Myocyte (in vitro differentiated cells): ENCODE data around the gene CTTNBP2NL. TPM values are rescaled to one million over a fixed set of nuclear protein-coding genes. Genes with fewer than 3 reads are reported as not detected.
A peak's percentile ranks its signal among the peaks of the same experiment; 100 is the strongest.
"Not testable (repeated sequence)": the region's sequence is repeated elsewhere in the genome, so short reads cannot be mapped to it uniquely, and the experiment has no call there.

ENCODE experiments used
- DNase-seq: peaks from one replicate; pipeline ENCODE4 v3.0.0-alpha.2; 2012; ENCODE audit warnings: low read depth
- total RNA-seq: library from RNA; depleted of rRNA; stranded (reverse); fragments of >200 nt; gene quantifications from 2 replicates; pipeline ENCODE4 v1.2.3, GENCODE V29; 2014

Gene CTTNBP2NL
- total RNA-seq, 1 donor from 2014 or later, result 11.8 TPM

DNA sequence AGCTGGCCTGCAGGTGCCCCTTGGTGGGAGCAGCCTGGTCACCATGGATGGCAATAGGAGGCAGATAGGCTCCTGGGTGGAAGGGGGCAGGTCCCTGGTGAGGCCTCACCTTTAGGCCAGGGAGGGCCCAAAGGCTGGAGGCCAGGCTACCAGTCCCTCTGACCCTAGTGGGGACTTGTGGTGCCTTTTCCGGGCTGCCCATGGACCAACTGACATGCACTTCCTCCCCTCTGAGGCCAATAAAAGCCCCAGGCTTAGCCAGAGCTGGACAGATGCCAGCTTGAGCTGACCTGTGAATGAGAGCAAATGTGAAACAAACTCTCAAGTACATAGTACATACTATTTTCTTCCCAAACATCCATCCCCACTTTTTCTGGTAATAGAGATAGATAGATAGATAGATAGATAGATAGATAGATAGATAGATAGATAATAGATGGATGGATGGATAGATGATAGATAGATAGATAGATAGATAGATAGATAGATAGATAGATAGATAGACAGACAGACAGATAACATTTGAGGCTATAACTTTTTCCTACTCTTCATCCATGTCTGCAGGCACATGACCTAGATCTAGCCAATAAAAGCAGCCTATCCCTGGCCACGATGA is 9.2 kb upstream of the CTTNBP2NL start:
- no peak for DNase-seq

DNA sequence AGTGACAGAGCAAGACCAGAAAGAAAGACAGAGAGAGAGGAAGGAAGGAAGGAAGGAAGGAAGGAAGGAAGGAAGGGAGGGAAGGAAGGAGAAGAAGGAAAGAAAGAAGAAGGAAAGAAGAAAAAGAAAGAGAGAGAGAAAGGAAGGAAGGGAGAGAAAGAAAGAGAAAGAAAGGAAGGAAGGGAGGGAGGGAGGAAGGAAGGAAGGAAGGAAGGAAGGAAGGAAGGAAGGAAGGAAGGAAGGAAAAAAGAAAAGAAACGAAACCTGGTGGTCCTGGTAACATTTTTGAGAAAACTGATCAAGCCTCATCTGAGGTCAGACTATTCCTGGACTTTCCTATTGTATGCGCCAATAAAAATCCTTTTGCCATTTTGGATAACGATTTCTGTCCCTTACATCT is 8.2 kb upstream of the CTTNBP2NL start:
- DNase-seq, result no peak

DNA sequence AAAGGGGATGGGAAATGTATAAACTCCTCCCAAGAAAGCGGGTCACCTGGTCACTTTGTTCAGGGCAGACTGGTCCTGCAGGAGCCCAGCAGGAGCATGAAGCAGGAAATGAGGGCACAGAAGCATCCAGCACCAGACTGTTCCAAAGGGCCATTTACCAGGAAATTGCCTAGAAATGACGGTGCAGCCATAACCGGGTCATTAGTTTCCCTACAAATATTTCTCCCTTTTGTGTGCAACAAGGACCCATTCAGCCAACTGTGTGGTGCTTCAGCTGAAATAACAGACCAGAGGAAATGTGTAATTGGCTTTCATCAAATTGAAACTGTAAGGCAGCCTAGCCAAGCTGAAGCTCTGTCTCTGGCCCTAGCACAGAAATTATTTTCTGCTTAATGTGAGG is 7.6 kb upstream of the CTTNBP2NL start:
- no peak for DNase-seq

DNA sequence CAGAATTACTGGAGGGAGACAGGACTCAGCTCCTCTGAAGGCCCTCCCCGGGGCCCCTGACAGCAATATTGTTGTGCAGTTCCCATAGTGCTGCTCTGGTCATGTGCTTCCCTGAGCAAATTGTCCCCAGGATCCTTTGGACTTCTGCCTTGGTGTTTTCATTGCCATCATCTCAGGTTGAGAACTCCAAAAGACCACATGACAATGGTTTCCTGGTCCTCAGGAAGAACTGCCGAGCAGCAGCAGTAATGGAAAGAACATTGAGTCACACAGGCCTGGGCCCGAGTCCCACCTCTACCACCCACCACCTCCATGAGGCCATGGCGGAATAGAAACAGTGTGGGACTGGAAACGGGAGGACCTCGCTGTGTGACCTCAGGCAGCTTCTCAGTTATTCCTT is 6.3 kb upstream of the CTTNBP2NL start:
- no peak for DNase-seq

DNA sequence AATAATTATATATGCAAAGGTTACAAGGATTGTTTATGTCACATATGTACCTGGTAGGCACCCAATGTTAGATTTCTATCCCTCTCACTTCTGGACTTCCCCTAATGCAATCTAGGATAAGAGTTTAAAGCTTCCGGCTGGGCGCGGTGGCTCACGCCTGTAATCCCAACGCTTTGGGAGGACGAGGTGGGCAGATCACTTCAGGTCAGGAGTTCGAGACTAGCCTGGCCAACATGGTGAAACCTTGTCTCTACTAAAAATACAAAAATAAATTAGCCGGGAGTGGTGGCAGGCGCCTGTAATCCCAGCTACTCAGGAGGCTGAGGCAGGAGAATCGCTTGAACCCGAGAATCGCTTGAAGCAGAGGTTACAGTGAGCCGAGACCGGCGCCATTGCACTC is 5.7 kb upstream of the CTTNBP2NL start:
- DNase-seq, result not testable (repeated sequence)

DNA sequence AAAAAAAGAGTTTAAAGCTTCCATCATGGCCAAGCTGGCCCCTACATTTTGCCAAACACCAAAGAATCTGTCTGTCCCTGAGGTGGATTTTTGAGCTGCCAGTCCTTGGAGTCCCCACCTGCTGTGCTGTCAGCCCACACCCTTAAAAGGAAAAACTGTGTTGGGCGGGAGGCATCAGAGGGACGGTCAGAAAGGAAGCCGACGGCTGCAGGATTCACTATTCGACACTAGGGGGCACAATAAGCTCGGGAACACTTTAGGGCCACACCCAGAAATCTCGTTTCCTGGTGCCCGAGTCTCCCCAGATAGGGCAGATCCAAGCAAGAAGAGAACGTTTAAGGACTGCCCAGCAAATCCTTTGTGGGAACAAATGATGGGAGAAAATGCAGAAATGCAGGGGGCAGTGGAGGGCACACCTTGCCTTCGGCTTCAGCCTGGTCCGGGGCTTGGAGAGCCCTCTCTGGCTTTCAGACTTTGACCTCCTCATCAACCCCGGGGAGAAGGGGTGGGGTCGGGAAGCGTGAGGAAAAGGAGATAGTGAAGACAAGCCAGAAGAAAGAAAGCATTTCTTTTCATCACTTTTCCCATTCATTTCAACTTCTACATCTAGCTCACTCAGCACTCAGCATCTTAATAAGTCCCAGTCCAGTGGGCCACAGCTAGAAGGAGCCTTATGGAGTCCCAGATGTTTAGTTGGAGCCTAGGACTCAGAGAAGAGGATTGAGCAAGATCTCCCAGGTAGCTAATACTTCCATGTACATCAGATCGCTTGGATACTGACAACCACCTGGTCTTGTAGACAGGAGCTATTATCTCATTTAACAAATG is 5.0 kb upstream of the CTTNBP2NL start:
- peak; percentile 97 for DNase-seq

DNA sequence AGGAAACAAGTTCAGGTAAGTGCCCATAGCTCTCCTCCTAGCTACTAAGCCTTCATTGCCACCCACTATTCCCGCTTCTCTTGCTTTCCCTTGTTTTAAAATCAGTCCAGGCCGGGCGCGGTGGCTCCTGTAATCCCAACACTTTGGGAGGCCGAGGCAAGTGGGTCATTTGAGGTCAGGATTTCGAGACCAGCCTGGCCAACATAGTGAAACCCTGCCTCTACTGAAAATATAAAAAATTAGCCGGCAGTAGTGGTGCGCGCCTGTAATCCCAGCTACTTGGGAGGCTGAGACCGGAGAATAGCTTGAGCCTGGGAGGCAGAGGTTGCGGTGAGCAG is 4.4 kb upstream of the CTTNBP2NL start:
- DNase-seq, result no peak

DNA sequence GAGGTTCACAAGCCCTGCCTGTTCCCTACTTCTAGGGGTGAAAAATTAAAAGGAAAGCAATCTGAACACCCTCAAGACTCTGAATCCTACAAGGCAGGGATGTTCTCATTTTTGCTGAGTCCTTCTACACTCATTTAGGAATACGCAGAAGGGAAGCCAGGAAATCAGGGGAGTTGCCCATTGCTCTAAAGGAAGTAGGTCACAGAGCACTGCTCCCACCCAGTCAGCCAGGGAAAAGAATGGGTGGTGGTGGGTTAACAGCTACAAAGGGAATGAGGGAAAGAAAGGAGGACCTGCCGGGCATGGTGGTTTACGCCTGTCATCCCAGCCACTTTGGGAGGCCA is 2.4 kb upstream of the CTTNBP2NL start:
- no peak for DNase-seq

DNA sequence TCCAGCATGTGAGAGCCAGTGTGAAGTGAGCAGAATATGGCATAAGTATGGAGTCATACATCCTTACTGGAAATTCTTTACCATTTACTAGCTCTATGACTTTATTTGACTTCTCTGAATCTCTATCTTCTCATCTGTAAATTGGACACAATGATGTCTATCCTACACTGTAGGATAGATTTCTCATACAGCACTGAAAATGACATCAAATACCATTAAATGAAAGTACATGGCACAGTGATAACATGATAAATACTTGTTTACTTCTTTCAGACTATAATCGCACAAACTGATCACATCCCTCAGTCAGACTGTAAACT is 1.3 kb upstream of the CTTNBP2NL start:
- DNase-seq, result no peak

DNA sequence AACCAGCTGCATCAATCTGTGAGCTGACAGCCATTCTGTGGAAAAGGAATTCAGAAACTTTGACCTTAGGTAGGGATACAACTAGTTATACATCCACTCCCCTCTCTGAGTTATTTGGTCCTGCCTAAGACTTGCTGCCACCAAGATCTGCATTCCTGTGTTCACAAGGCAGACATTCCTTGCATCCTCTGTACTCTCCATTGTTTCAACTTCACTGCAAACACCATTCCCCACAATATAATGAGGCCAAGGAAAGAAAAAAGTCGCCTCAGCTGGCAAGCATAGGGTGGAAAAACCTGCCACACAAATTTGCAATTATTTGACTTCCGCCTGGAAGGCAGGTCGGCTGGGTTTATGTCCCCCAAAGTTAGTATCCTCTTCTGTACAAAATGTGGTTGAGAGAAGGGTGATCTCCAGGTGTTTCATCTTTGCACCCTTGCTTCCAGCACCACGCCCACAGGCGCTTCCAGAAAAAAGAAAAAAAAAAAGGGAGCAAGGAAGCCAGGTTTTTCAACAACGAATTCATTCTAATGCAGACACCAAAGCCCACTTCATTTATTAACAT is 676 bp upstream of the CTTNBP2NL start:
- DNase-seq, result no peak

DNA sequence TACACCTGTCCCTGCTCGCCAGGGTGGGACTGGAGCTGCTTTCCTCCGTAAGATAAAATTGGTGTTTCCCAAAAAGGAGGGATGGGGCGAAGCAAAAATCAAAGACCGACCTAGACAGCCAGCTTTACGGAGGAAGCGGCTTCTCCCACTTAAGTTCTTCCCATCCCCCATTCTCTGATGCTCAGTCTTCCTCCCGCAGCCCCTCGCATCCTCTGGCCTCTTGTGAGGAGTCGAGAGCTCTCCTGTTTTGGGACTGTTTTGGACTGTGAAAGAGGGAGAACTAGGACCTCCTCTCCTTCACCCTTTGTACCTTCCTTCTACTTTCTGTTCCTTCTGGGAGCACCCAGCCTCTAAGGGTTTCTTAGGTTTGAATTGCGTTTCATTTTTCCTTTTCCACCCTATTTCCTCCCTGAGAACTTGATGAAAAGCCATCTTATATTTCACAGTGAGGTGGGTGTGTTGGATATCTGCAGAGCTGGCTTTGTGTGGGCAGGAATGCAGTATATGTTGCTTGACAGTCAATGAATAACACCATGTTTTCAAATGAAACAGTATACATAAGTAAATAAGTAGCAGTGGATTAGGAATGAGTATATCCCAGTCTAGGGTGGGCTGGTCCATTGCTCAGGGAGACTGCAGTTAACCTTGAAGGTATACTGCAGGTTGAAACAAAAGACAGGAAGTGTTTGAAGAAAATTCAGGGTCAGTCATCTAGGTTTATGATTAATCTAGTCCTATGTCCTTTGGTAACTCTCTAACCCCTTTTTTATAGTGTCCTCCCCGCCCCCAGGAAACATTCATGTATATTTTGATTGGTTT is 848 bp downstream of the CTTNBP2NL start:
- DNase-seq, result no peak

DNA sequence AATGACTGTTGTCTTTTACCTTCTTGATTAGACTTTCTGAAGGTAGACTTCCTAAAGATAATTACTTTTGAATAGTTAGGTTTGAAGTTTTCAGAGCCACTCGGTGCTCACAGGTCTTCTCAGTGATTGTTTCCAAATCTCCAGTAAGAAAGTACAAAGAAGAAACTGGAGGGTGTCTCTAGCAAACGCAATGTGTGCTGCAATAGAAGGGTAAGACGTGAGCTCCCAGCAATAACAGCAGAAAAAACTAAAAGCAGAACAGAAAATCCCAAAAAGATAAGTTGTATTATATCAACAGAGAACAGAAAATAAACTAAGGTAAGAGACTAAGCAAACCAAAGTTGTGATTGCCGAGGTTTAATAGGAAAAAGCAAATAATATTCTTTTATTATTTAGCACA is 1.8 kb downstream of the CTTNBP2NL start:
- no peak for DNase-seq

DNA sequence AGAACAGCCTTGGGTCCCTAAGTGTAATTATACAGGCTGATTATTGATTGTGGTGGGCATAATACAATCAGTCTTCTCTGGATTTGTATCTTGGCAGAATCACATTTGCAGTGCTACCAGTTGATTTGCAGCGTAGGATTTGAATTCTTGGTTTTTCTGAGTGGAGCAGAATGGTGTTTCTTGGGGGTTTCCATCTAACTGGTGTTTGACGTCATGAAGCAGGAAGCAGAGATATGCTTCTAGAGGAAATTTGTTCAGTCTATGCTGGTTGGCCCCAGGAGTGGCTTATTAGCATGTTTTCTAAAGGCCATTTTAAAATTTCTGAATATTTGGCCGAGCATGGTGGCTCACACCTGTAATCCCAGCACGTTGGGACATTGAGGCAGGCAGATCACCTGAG is 3.4 kb downstream of the CTTNBP2NL start:
- no peak for DNase-seq

DNA sequence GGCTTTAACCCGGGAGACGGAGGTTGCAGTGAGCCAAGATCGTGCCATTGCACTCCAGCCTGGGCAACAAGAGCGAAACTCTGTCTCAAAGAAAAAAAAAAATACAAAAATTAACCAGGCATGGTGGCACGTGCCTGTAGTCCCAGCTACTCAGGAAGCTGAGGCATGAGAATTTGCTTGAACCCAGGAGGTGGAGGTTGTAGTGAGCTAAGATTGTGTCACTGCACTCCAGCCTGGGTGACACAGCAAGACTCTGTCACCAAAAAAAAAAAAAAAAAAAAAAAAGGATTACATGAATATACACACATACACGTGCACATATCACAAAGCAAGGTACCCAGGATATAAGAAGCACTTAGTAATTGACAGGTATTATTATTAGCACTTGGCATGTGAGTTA is 4.7 kb downstream of the CTTNBP2NL start:
- DNase-seq, result not testable (repeated sequence)

DNA sequence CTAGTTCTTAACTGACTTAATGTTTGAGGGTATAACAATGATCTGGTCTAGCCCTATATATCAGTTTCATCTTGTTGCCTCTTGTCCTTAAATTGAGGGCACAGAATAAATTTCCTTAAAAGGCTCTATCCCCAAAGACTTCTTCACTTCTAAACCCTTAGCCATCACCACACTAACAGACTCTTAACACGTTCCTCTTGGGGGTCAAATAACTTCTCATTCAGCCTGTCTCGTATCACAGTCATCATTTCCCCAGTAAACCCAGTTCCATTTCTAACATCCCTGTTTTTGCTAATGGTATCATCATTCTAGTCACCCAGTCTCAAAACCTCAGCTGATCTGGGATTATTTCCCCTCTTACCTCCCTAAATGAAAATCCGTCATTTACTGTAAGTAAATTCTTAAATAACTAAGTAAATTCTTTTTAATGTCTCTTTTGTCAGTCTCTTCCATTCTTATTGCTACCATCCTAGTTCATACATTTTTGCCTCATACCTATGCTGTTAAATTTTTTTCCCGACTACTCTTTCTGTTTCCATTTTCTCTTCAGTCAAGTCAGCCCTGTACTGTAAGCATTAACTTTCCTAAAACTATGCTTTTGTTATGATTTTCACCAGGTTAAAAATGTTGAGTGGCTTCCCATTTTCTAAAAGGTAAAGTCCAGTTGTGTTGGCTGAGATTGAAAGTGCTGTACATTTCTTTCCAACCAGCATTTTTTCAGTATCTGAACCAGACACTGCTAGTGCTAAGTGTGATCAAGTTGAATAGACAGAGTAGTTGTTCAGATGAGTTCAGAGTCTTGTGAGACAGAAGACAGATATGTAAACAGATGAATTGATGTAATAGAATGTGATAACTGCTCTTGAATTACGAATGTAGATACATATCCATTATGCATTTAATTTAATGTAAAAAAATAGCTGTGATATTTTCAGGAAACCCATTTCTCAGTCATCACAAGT is 6.9 kb downstream of the CTTNBP2NL start:
- no peak for DNase-seq

DNA sequence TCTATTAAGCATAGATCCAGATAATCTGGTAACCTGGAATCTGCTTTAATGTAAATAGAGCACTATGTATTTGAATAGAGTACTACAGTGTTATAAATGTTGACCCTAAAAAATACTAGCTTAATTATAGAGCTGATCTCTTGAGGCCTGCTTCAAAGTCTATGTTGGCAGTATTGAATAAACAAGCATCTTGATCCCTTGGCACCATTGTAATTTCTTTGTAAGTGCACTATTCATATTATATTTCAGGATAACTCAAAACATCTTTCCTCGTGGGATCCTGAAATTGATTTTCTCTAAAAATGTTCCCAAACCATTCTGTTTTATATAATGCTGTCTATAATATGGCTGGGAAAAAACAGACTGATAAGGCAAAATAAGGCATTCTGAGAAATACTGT is 10.8 kb downstream of the CTTNBP2NL start:
- DNase-seq, result no peak

DNA sequence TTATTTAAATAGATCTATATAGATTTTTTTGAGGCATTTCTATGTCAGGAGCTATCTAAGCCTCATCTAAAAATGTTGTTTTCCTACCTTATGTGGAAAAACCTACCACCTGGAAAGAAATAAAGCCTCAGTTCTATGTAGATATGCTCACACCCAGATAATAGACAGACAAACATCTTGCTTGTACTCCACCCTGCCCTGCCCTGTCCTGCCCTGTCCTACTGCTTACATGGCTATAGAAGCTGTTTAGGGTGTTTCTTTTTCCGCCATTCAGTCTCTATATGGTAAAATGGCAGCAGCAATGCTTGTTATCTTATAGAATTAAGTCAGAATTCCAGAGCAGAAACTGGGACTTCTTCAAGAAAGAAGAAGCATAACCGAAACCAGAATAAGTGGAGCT is 13.4 kb downstream of the CTTNBP2NL start:
- no peak for DNase-seq

DNA sequence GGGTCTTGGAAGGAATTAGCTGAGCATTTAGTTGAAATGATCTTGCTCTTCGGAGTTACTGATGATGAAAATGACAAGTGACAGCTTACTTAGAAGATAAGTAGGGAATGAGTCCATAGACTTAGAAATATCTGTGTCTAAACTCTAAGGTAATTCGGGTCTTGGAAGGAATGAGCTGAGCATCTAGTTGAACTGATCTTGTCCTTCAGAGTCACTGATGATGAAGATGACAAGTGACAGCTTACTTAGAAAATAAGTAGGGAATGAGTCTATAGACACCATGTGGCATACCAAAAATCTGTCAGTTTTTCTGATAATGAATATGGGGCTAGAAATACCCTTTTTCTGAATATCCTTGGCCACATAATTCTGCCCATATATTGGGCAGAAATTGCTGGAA is 14.7 kb downstream of the CTTNBP2NL start:
- no peak for DNase-seq

DNA sequence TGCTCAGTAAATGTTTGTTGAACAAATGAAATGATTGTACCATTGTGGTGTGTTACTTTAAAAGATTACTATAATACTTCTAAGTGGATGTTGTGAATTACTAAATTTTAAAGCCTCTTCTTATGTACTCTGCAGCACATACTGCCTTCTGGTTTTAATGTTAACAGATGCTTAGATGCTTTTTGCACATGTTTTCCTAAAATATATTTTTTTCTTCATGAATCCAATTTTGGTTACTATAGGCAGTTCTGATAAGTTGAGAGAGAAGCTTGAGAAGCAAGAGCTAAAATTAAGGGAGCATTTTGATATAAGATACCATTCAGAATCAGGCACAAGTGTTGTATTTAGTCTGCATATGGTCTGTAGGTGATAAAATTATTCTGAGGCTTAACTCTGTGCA is 21.3 kb downstream of the CTTNBP2NL start:
- DNase-seq, result no peak

DNA sequence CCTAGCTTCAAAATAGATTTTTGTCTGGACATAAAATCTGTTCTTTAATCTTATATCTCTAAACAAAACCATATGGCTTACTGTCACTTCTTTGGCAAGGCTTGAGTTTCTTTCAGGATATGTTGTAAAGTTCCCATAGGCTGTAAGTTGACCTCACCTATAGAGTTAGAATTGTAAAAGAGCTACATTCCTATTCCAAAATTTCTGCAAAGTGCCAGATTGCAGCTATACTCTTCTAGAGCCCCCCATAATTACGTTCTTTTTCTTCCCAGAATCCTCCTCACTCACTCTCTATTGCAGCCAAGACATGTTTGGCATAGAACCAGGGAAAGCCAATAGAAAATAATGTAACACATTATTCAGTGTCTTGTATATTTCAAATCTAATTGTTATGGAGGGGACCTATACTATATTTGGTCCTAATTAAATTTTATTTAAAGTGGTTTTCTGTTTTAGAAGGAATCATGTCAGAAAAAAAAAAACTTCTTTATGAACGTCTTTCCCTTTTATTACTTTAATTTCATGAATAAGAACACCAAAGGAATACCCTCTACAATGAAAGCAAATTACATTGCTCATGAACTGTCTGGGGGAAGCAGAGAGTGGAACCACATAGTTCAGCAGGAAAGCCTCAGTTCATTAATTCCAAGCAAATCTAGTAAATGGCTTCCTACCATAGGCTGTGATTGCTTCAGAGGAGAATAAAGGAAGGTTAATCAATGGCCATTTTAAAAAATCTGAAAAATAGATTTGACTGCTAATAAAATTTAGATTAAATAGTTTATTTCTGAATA is 22.3 kb downstream of the CTTNBP2NL start:
- no peak for DNase-seq
